K562 (cell line): ENCODE data around the gene LPAR2. TPM values are rescaled to one million over a fixed set of nuclear protein-coding genes. Genes with fewer than 3 reads are reported as not detected.

Experiments
- ATAC-seq: fragments of 200-7000 bp; cut with Tn5 transposase; 3 replicates; pipeline ENCODE4 v1.9.1; 2020; ENCODE audit warnings: moderate library complexity
- BruUV-seq: library from RNA; stranded (reverse); fragments of 400-500 nt; replicated peaks from 2 replicates; lab custom pipeline; 2021; lab: Mats Ljungman, UMichigan
- CTCF ChIA-PET: fragments of 300-600 bp; formaldehyde crosslinking; extraction: SDS; loops from one replicate; lab custom pipeline; 2021; ENCODE audit warnings: low intra/inter-chr PET ratio; lab: Yijun Ruan, JAX
- POLR2A ChIA-PET: fragments of 300-600, 350-650 bp; sonication (Branson Sonifier 250); formaldehyde crosslinking; extraction: SDS; loops from one replicate; lab custom pipeline; 2021; ENCODE audit warnings: antibody characterized with exemption, inconsistent platforms; lab: Yijun Ruan, JAX
- DNase-seq, 4 experiments: peaks; one replicate each; pipeline versions ENCODE4 v3.0.0 to v3.0.0-alpha.2; 2011 to 2018; ENCODE audit warnings: low spot score in 3 of 4, mixed read lengths in 3 of 4; ENCODE audit errors: extremely low read depth in 1 of 4
- FAIRE-seq: peaks from 2 replicates; lab custom pipeline; 2011; peaks lifted over from hg19 to GRCh38; lab: Jason Lieb, UNC
- H2AFZ ChIP-seq: 2 replicates; pipeline ENCODE4 v1.6.0; 2011; ENCODE audit warnings: low read depth, low read length, control low read depth, inconsistent platforms
- H3K27ac ChIP-seq: fragments of 200-600 bp; 3 replicates; pipeline ENCODE4 v1.8.0; 2011; ENCODE audit warnings: low read depth, mild to moderate bottlenecking, control low read depth, inconsistent platforms, low read length, moderate library complexity, mixed read lengths; ENCODE audit errors: extremely low read depth
- H3K27me3 ChIP-seq, 2 experiments: fragments of 300-600 bp in 1 of 2; 2 replicates in 1 of 2; 3 replicates in 1 of 2; pipeline versions ENCODE4 v1.6.0 to v1.8.0; 2011; ENCODE audit warnings: inconsistent platforms in 2 of 2, low read length in 2 of 2, mild to moderate bottlenecking in 1 of 2, mixed read lengths in 1 of 2, moderate library complexity in 1 of 2; ENCODE audit not compliant: control insufficient read depth in 2 of 2, insufficient read depth in 2 of 2
- H3K36me3 ChIP-seq: fragments of 300-600 bp; 3 replicates; pipeline ENCODE4 v1.8.0; 2011; ENCODE audit warnings: mild to moderate bottlenecking, low read length, inconsistent platforms; ENCODE audit not compliant: control insufficient read depth, insufficient read depth
- H3K4me1 ChIP-seq, 2 experiments: fragments of 200-600 bp in 1 of 2; replicated peaks in 1 of 2; 2 replicates in 1 of 2; 3 replicates in 1 of 2; pipeline versions ENCODE4 v1.5.1 to v1.8.0; 2011; ENCODE audit warnings: inconsistent platforms in 2 of 2, low read length in 2 of 2, mild to moderate bottlenecking in 1 of 2, mixed read lengths in 1 of 2, moderate library complexity in 1 of 2; ENCODE audit not compliant: control insufficient read depth in 2 of 2, insufficient read depth in 2 of 2
- H3K4me2 ChIP-seq: 2 replicates; pipeline ENCODE4 v1.6.1; 2011; ENCODE audit warnings: low read length, control low read depth, inconsistent platforms, mixed read lengths; ENCODE audit not compliant: insufficient read depth
- H3K4me3 ChIP-seq: fragments of 200-600 bp; sonication (generic), shearing (Covaris generic); 2 replicates; pipeline ENCODE4 v1.5.1; 2016; ENCODE audit warnings: control low read depth, inconsistent platforms
- H3K79me2 ChIP-seq: fragments of 200-600 bp; 3 replicates; pipeline ENCODE4 v1.8.0; 2011; ENCODE audit warnings: low read length, inconsistent platforms; ENCODE audit not compliant: control insufficient read depth, insufficient read depth
- H3K9ac ChIP-seq, 2 experiments: 2 replicates each; pipeline versions ENCODE4 v1.6.0 to v1.6.1; 2011; ENCODE audit warnings: low read depth in 2 of 2, low read length in 2 of 2, control low read depth in 1 of 2, inconsistent platforms in 1 of 2, mild to moderate bottlenecking in 1 of 2, mixed read lengths in 1 of 2; ENCODE audit not compliant: insufficient read depth in 1 of 2
- H3K9me1 ChIP-seq: one replicate; pipeline ENCODE4 v1.6.0; 2011; ENCODE audit warnings: inconsistent platforms, mild to moderate bottlenecking, low read length, moderate library complexity; ENCODE audit not compliant: control insufficient read depth, insufficient read depth
- H3K9me3 ChIP-seq: replicated peaks from 2 replicates; pipeline ENCODE4 v1.5.1; 2011; ENCODE audit warnings: low read depth, low read length, inconsistent platforms; ENCODE audit not compliant: control insufficient read depth, insufficient read depth
- H4K20me1 ChIP-seq: replicated peaks from 2 replicates; pipeline ENCODE4 v1.6.1; 2011; ENCODE audit warnings: low read length, inconsistent platforms, mixed read lengths; ENCODE audit not compliant: control insufficient read depth, insufficient read depth
- POLR2G ChIP-seq: fragments of 200-400 bp; formaldehyde crosslinking; IDR thresholded peaks from 2 replicates; pipeline ENCODE4 v1.6.1; 2017; ENCODE audit warnings: low read depth, mild to moderate bottlenecking, antibody characterized with exemption, low read length, moderate library complexity
- ZBTB33 ChIP-seq: sonication (generic); formaldehyde crosslinking; IDR thresholded peaks from 2 replicates; pipeline ENCODE4 v1.8.1; 2023; ENCODE audit warnings: mild to moderate bottlenecking, missing genetic modification reagents
- ZNF445 ChIP-seq: fragments of 250-450 bp; sonication (Bioruptor Pico); IDR thresholded peaks from 2 replicates; pipeline ENCODE4 v1.4.0; 2020; ENCODE audit warnings: low read depth, mild to moderate bottlenecking, moderate library complexity
- WGBS: fragments of 100-300 bp; shearing (Covaris generic); methylation state at CpG from one replicate; pipeline ENCODE4 v1.1.6; 2016; ENCODE audit warnings: low coverage, mixed read lengths; ENCODE audit not compliant: insufficient coverage; ENCODE audit errors: missing lambda C conversion rate; 5-methylcytosine and 5-hydroxymethylcytosine counted together
- in situ Hi-C: fragments of 300-500 bp; cut with MboI; formaldehyde crosslinking; loops from 4 replicates; pipeline ENCODE4 v1.15.0; 2018; ENCODE audit warnings: inconsistent platforms, mixed read lengths
- intact Hi-C: fragments of 100-400 bp; cut with micrococcal nuclease; formaldehyde crosslinking; loops from 2 replicates; pipeline ENCODE4 v1.14.2; 2022
- polyA plus RNA-seq, 8 experiments: library from polyadenylated mRNA; depleted of rRNA in 4 of 8; stranded (reverse) in 5 of 8; unstranded in 3 of 8; fragments of >200 nt; fragmentation: Nextera tagmentation in 2 of 8; fragmentation: Illumina TruSeq in 1 of 8; extraction: Ambion mirVana in 2 of 8; extraction: Trizol in 1 of 8; gene quantifications; 2 replicates each; pipeline versions ENCODE4 v1.2.1 to v1.2.3, GENCODE V29; 2011 to 2014; ENCODE audit warnings: inconsistent platforms in 1 of 8, missing spikeins in 1 of 8
- total RNA-seq, 7 experiments: library from RNA; depleted of rRNA in 6 of 7; stranded (reverse); fragments of >200 nt in 6 of 7; fragmentation: Illumina TruSeq in 2 of 7; extraction: Trizol in 2 of 7; gene quantifications; 2 replicates each; pipeline versions ENCODE4 v1.2.1 to v1.2.3, GENCODE V29; 2011 to 2021; ENCODE audit warnings: low replicate concordance in 1 of 7

Gene LPAR2
- total and polyA plus RNA-seq, 9 of the 15 experiments (the other 6 are each of a cell fraction or from before 2014, with no cell fraction given) = 0.63 to 13.8 (median 4.4) TPM

DNA sequence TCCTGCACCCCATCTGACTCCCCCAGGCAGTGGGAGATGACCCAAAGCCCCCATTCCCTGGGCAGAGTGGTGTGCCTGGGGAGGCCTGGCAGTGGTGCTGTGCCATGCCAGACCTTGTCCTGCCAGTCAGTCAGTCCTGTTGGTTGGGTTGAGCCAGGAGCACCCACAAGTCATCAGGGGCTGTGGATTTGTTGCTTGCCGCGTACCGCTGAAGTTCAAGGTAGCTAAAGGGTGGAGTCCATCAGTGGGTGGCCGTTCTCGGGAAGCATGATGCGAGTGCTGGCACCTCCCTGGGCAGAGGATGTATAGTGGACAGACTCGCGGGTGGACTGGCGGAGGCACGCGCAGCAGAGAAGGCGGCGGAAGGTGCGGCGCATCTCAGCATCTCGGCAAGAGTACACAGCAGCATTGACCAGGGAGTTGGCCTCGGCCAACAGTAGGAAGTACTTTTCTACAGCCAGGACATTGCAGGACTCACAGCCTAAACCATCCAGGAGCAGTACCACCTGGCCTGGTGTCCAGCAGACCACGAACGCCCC lies 3.9 kb downstream of the LPAR2 start:
- H3K79me2 ChIP-seq = no peaks in the 10 kb centered on the region
- H2AFZ ChIP-seq = no peak overlapping the region
- no peak for DNase-seq
- intact Hi-C loops = no loop called here
- in situ Hi-C loops = no loop called here
- ChIA-PET POLR2A (interaction anchor here (1.0 kb wide), 1 partner anchor 9 kb away, joined by 4 read pairs; no protein-coding TSS in a partner anchor), CTCF (no interaction called here)
- no peaks in the 10 kb centered on the region; a peak in 1 of 5 replicates for H3K27me3 ChIP-seq
- no peak for ATAC-seq
- 81% methylated on average over 17 of the region's 19 CpGs for WGBS
- peaks cover 4 to 27% of the 10 kb centered on the region in 2 experiments for H3K4me1 ChIP-seq
- peak overlapping the region in 1 of 2 experiments; percentile 76; a peak in 2 of 4 replicates for H3K9ac ChIP-seq
- H3K9me3 ChIP-seq = no peaks in the 10 kb centered on the region
- FAIRE-seq = no peak
- no peak overlapping the region for H3K4me2 ChIP-seq
- no peak overlapping the region for H3K27ac ChIP-seq
- H3K9me1 ChIP-seq = no peaks in the 10 kb centered on the region
- H4K20me1 ChIP-seq = no peaks in the 10 kb centered on the region
- BruUV-seq = no TSS peak
- TF ChIP-seq ZNF445 (no peak), POLR2G (peak; percentile 18; the same call in 1 of the 2 replicates), ZBTB33 (CRISPR knock-in tag) (peak; percentile 57; the same call in 1 of the 2 replicates)
- no peaks in the 10 kb centered on the region for H3K36me3 ChIP-seq
- H3K4me3 ChIP-seq = no peak overlapping the region
